ENCODE data around the gene CCDC185. TPM values are rescaled to one million over a fixed set of nuclear protein-coding genes. Genes with fewer than 3 reads are reported as not detected.

Gene CCDC185
- total and polyA plus RNA-seq, 2 donors (not counting 1 experiment from before 2014, with no cell fraction given), result not detected

- ChIA-PET CTCF (no interaction called here), POLR2A (no interaction called here)
- intact Hi-C loops (cut with micrococcal nuclease), result no loop called here
- H3K27me3 ChIP-seq (replicated peaks in 1 of 4; ENCODE audit: control extremely low read depth in 1 of 4, control insufficient read depth in 3 of 4, insufficient read depth in 4 of 4, low read length in 3 of 4), result peaks cover 0 to 2% (median 0%) of the 10 kb centered on the region in 4 experiments
- no peaks in the 10 kb centered on the region for H3K4me1 ChIP-seq (ENCODE audit: control insufficient read depth in 2 of 2, insufficient read depth in 2 of 2, low read length in 2 of 2)
- H3K9me3 ChIP-seq (ENCODE audit: control extremely low read depth in 1 of 3, control insufficient read depth in 2 of 3, insufficient read depth in 1 of 3, low read length in 2 of 3), result no peaks in the 10 kb centered on the region
- WGBS (ENCODE audit: insufficient coverage), result 100% methylated on average over 3 of the region's 6 CpGs
- H3K4me3 Mint-ChIP-seq, result no peak overlapping the region
- H3K27ac Mint-ChIP-seq, result no peak overlapping the region
- H2AFZ ChIP-seq (ENCODE audit: insufficient read depth, low read depth, low read length, poor library complexity, severe bottlenecking), result no peak overlapping the region
- H3K4me1 Mint-ChIP-seq, result no peaks in the 10 kb centered on the region
- no peaks in the 10 kb centered on the region for H4K20me1 ChIP-seq (ENCODE audit: control insufficient read depth, insufficient read depth, low read length, poor library complexity, severe bottlenecking)
- ATAC-seq (ENCODE audit: low read depth), result no peak
- H3K4me2 ChIP-seq (replicated peaks; ENCODE audit: low read depth, low read length, poor library complexity, severe bottlenecking), result no peak overlapping the region
- no peak for DNase-seq
- H3K36me3 ChIP-seq (replicated peaks in 1 of 2; ENCODE audit: control extremely low read depth in 1 of 2, control insufficient read depth in 1 of 2, extremely low read depth in 1 of 2, insufficient read depth in 2 of 2, low read length in 1 of 2), result no peaks in the 10 kb centered on the region
- no peak overlapping the region for H3K27ac ChIP-seq (ENCODE audit: low read length in 2 of 2)
- TF ChIP-seq, protein P1, sequence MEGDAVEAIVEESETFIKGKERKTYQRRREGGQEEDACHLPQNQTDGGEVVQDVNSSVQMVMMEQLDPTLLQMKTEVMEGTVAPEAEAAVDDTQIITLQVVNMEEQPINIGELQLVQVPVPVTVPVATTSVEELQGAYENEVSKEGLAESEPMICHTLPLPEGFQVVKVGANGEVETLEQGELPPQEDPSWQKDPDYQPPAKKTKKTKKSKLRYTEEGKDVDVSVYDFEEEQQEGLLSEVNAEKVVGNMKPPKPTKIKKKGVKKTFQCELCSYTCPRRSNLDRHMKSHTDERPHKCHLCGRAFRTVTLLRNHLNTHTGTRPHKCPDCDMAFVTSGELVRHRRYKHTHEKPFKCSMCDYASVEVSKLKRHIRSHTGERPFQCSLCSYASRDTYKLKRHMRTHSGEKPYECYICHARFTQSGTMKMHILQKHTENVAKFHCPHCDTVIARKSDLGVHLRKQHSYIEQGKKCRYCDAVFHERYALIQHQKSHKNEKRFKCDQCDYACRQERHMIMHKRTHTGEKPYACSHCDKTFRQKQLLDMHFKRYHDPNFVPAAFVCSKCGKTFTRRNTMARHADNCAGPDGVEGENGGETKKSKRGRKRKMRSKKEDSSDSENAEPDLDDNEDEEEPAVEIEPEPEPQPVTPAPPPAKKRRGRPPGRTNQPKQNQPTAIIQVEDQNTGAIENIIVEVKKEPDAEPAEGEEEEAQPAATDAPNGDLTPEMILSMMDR (IDR thresholded peaks at IDR 0.05), result no peak
- no peak for TF ChIP-seq EZH2 (IDR thresholded peaks at IDR 0.05; ENCODE audit: borderline replicate concordance, insufficient read depth, low read depth, low read length, poor library complexity, severe bottlenecking)
- H3K79me2 ChIP-seq (ENCODE audit: control insufficient read depth, insufficient read depth, low read length), result no peaks in the 10 kb centered on the region
- no peaks in the 10 kb centered on the region for H3K9me3 Mint-ChIP-seq (ENCODE audit: insufficient read depth)
- H3K4me3 ChIP-seq (ENCODE audit: control extremely low read depth in 1 of 5, extremely low read depth in 1 of 5, insufficient read depth in 1 of 5, low read depth in 2 of 5, low read length in 4 of 5), result no peak overlapping the region
- H3K9ac ChIP-seq (ENCODE audit: low read length), result no peak overlapping the region
- peaks cover 15% of the 10 kb centered on the region for H3K27me3 Mint-ChIP-seq
Measured at GRCh38 chr1:223353939-223354338, 39.3 kb upstream of the CCDC185 start.

DNA sequence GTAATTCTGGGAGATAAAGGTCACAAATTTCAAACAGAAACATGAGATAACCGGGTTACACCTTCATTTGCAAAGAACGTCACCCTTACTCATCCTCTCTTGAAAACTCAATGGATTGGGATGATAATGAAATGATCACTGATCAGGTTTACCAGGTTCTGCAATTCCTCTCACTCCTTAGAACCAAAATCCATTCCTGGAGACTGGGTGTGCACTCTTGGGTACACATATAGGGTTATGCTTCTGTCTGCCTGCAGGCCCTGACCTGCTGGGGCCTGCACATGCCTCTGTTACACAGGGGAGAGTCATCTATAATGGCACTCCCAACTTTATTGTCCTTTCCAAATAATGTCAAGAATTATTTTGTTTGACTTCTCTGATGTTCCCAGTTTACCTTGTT is 37.5 kb upstream of the CCDC185 start:
- Mint-ChIP-seq H3K27ac (no peak overlapping the region), H3K4me3 (no peak overlapping the region)
- POLR2A ChIA-PET, result no interaction called here

More for the DNA sequence above, 37.5 kb upstream of the CCDC185 start:
- Histone ChIP-seq H3K9me3 (ENCODE audit: control extremely low read depth in 1 of 3, control insufficient read depth in 2 of 3, insufficient read depth in 1 of 3, low read length in 2 of 3) (no peaks in the 10 kb centered on the region), H2AFZ (ENCODE audit: insufficient read depth, low read depth, low read length, poor library complexity, severe bottlenecking) (no peak overlapping the region), H3K9ac (ENCODE audit: low read length) (no peak overlapping the region), H3K4me2 (replicated peaks; ENCODE audit: low read depth, low read length, poor library complexity, severe bottlenecking) (no peak overlapping the region), H3K36me3 (replicated peaks in 1 of 2; ENCODE audit: control extremely low read depth in 1 of 2, control insufficient read depth in 1 of 2, extremely low read depth in 1 of 2, insufficient read depth in 2 of 2, low read length in 1 of 2) (no peaks in the 10 kb centered on the region), H3K27me3 (replicated peaks in 1 of 4; ENCODE audit: control extremely low read depth in 1 of 4, control insufficient read depth in 3 of 4, insufficient read depth in 4 of 4, low read length in 3 of 4) (peaks cover 0 to 8% (median 1%) of the 10 kb centered on the region in 4 experiments), H3K27ac (ENCODE audit: low read length in 2 of 2) (no peak overlapping the region), H3K4me3 (ENCODE audit: control extremely low read depth in 1 of 5, extremely low read depth in 1 of 5, insufficient read depth in 1 of 5, low read depth in 2 of 5, low read length in 4 of 5) (no peak overlapping the region), H4K20me1 (ENCODE audit: control insufficient read depth, insufficient read depth, low read length, poor library complexity, severe bottlenecking) (no peaks in the 10 kb centered on the region), H3K4me1 (ENCODE audit: control insufficient read depth in 2 of 2, insufficient read depth in 2 of 2, low read length in 2 of 2) (no peaks in the 10 kb centered on the region), H3K79me2 (ENCODE audit: control insufficient read depth, insufficient read depth, low read length) (no peaks in the 10 kb centered on the region)
- CTCF ChIA-PET, result no interaction called here
- ATAC-seq (ENCODE audit: low read depth), result no peak
- WGBS (ENCODE audit: insufficient coverage), result no CpG with 5 or more reads among the region's 2 CpGs
- Mint-ChIP-seq H3K9me3 (ENCODE audit: insufficient read depth) (no peaks in the 10 kb centered on the region), H3K4me1 (no peaks in the 10 kb centered on the region), H3K27me3 (peaks cover 33% of the 10 kb centered on the region)
- TF ChIP-seq, protein P1 (IDR thresholded peaks at IDR 0.05), result no peak
- TF ChIP-seq EZH2 (IDR thresholded peaks at IDR 0.05; ENCODE audit: borderline replicate concordance, insufficient read depth, low read depth, low read length, poor library complexity, severe bottlenecking), result no peak
- intact Hi-C loops (cut with micrococcal nuclease), result no loop called here
- no peak for DNase-seq

Measured in B cell (primary cell).